Tibial nerve (tissue), 4 donors: ENCODE measurements around the gene ULBP2. TPM values are rescaled to one million over a fixed set of nuclear protein-coding genes. Genes with fewer than 3 reads are reported as not detected.
A peak's percentile ranks its signal among the peaks of the same experiment; 100 is the strongest.
"Not testable (repeated sequence)": the region's sequence is repeated elsewhere in the genome, so short reads cannot be mapped to it uniquely, and the experiment has no call there.

Source experiments
- DNase-seq, 2 donors: peaks; one replicate each; pipeline ENCODE4 v3.0.0-alpha.2; 2019; ENCODE audit warnings: low spot score in 2 of 2
- H3K27ac ChIP-seq, 4 donors: fragments of 200-600 bp; sonication (generic) in 3 of 4; one replicate each; pipeline ENCODE4 v1.5.1; 2017 to 2019; ENCODE audit warnings: mild to moderate bottlenecking in 1 of 4
- H3K27me3 ChIP-seq, 2 donors: fragments of 200-600 bp; sonication (generic) in 1 of 2; one replicate each; pipeline versions ENCODE4 v1.5.1 to v1.6.0; 2017 to 2019
- H3K36me3 ChIP-seq, 3 donors: fragments of 200-600 bp; sonication (generic); one replicate each; pipeline ENCODE4 v1.5.1; 2018 to 2019
- H3K4me1 ChIP-seq, 4 donors: fragments of 200-600 bp; sonication (generic) in 3 of 4; one replicate each; pipeline ENCODE4 v1.5.1; 2017 to 2019
- H3K4me3 ChIP-seq, 4 donors: fragments of 200-600 bp; sonication (generic) in 3 of 4; one replicate each; pipeline ENCODE4 v1.5.1; 2017 to 2019; ENCODE audit warnings: mild to moderate bottlenecking in 1 of 4, moderate library complexity in 1 of 4
- H3K9me3 ChIP-seq, 4 donors: fragments of 200-600 bp; sonication (generic) in 3 of 4; one replicate each; pipeline ENCODE4 v1.5.1; 2017 to 2019
- CTCF ChIP-seq, 5 experiments: fragments of 200-600 bp in 3 of 5; fragments of 450-650 bp in 2 of 5; sonication (generic) in 3 of 5; IDR thresholded peaks; one replicate each; pipeline ENCODE4 v1.5.1; 2016 to 2019; ENCODE audit warnings: antibody characterized with exemption in 5 of 5, mild to moderate bottlenecking in 3 of 5, moderate library complexity in 2 of 5
- EP300 ChIP-seq, 2 donors: sonication (generic); formaldehyde crosslinking; IDR thresholded peaks; one replicate each; pipeline ENCODE4 v1.6.1; 2017; ENCODE audit warnings: antibody characterized with exemption in 2 of 2, mild to moderate bottlenecking in 1 of 2
- POLR2A ChIP-seq, 2 donors: fragments of 450-650 bp; IDR thresholded peaks; one replicate each; pipeline ENCODE4 v1.6.1; 2017; ENCODE audit warnings: antibody characterized with exemption in 2 of 2, mild to moderate bottlenecking in 2 of 2, moderate library complexity in 2 of 2
- WGBS, 2 donors: methylation state at CpG; one replicate each; pipeline ENCODE4 v1.1.5; 2018; 5-methylcytosine and 5-hydroxymethylcytosine counted together
- total RNA-seq, 4 donors: library from RNA; depleted of rRNA; stranded (reverse); fragments of >200 nt; gene quantifications; one replicate each; pipeline ENCODE4 v1.1.0, GENCODE V29; 2016

Gene ULBP2
- total RNA-seq, 4 donors from 2014 or later, result 0.22 TPM; not detected in 3

- DNase-seq, result no peak
- no peak overlapping the region for H3K27ac ChIP-seq
- H3K27me3 ChIP-seq, result peaks cover 5 to 86% of the 10 kb centered on the region in 2 donors
- H3K4me1 ChIP-seq, result peaks cover 0 to 30% (median 20%) of the 10 kb centered on the region in 4 donors
- no peaks in the 10 kb centered on the region for H3K9me3 ChIP-seq
- no peaks in the 10 kb centered on the region for H3K36me3 ChIP-seq
- WGBS, 2 donors, result 35 to 36% methylated on average over 8 of the region's 8 CpGs
- TF ChIP-seq POLR2A (IDR thresholded peaks at IDR 0.05) (no peak), EP300 (IDR thresholded peaks at IDR 0.05) (no peak), CTCF (IDR thresholded peaks at IDR 0.05) (no peak)
- peak overlapping the region in 3 of 4 donors; percentile 34 to 53 (median 38) for H3K4me3 ChIP-seq
These were observed 21.3 kb downstream of the ULBP2 start for GRCh38 chr6:149963212-149963461.

- H3K4me3 ChIP-seq, result peak within 1 kb of the TSS; percentile 24 to 53 (median 36)
- 1% methylated on average over 51 to 52 of the region's 69 CpGs for WGBS, 2 donors
These were observed 21.9 kb downstream of the ULBP2 start, which contains the start of gene ULBP1 for GRCh38 chr6:149963462-149964307. TSS of gene ULBP1 (plus strand) at chr6:149963943. CDS start at chr6:149964050, 107 bp downstream.

GRCh38 chr6:149964308-149965193 lies 22.7 kb downstream of the ULBP2 start:
- Histone ChIP-seq H3K27ac (no peak overlapping the region), H3K36me3 (no peaks in the 10 kb centered on the region), H3K9me3 (no peaks in the 10 kb centered on the region), H3K27me3 (peaks cover 5 to 89% of the 10 kb centered on the region in 2 donors), H3K4me1 (peaks cover 0 to 30% (median 20%) of the 10 kb centered on the region in 4 donors), H3K4me3 (peak overlapping the region; percentile 24 to 53 (median 36))
- no peak for TF ChIP-seq EP300 (IDR thresholded peaks at IDR 0.05)
- no peak for TF ChIP-seq POLR2A (IDR thresholded peaks at IDR 0.05)
- TF ChIP-seq CTCF (IDR thresholded peaks at IDR 0.05), result no peak
- 2 to 4% methylated on average over 80 to 88 of the region's 103 CpGs for WGBS, 2 donors
- DNase-seq, result no peak

More at GRCh38 chr6:149963462-149964307, 21.9 kb downstream of the ULBP2 start, which contains the start of gene ULBP1:
- no peaks in the 10 kb centered on the region for H3K36me3 ChIP-seq
- peaks cover 5 to 87% of the 10 kb centered on the region in 2 donors for H3K27me3 ChIP-seq
- DNase-seq, result peak; percentile 56 to 78
- peaks cover 0 to 30% (median 20%) of the 10 kb centered on the region in 4 donors for H3K4me1 ChIP-seq
- TF ChIP-seq CTCF (IDR thresholded peaks at IDR 0.05) (no peak), EP300 (IDR thresholded peaks at IDR 0.05) (peak in 1 of 2 donors; percentile 61)
- no peaks in the 10 kb centered on the region for H3K9me3 ChIP-seq
- no peak within 1 kb of the TSS for H3K27ac ChIP-seq

- DNase-seq, result no peak
- WGBS, 2 donors, result 17 to 18% methylated on average over 24 to 36 of the region's 38 CpGs
- no peak for TF ChIP-seq POLR2A (IDR thresholded peaks at IDR 0.05)
- TF ChIP-seq CTCF (IDR thresholded peaks at IDR 0.05), result no peak
- no peak for TF ChIP-seq EP300 (IDR thresholded peaks at IDR 0.05)
- Histone ChIP-seq H3K9me3 (no peaks in the 10 kb centered on the region), H3K27me3 (peaks cover 5 to 90% of the 10 kb centered on the region in 2 donors), H3K27ac (no peak overlapping the region), H3K36me3 (no peaks in the 10 kb centered on the region), H3K4me3 (peak overlapping the region in 3 of 4 donors; percentile 24 to 53 (median 38)), H3K4me1 (peaks cover 0 to 30% (median 20%) of the 10 kb centered on the region in 4 donors)
These were observed 23.6 kb downstream of the ULBP2 start for GRCh38 chr6:149965194-149966020.

GRCh38 chr6:149966319-149966718 lies 24.5 kb downstream of the ULBP2 start:
- DNase-seq, H3K4me3 ChIP-seq, H3K27ac ChIP-seq, H3K36me3 ChIP-seq, H3K9me3 ChIP-seq: not testable (repeated sequence)
- 95 to 100% methylated on average over 1 to 2 of the region's 2 CpGs for WGBS, 2 donors
- peaks cover 0 to 30% (median 20%) of the 10 kb centered on the region in 4 donors for H3K4me1 ChIP-seq
- peaks cover 5 to 87% of the 10 kb centered on the region in 2 donors for H3K27me3 ChIP-seq
